ENCODE results near the gene CEP112.

DNA sequence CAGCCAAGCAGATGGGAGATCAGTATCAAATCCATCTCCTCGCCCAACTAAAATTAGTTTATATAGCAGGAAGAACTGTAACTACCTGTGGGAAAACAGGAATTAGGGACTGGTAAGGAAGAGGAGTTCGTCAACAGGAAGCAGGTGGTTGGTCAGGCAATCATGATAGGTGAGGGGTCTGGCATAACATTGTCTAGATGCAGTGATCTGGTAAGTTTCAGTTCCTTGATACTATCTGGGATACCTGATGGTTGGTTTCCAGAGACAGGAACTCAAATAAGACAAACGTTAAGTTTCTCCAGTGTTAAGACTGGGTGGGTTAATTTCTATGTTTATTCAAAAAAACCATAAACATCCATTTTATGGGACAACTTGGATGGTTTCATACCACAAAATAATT, 53.8 kb downstream of the CEP112 start:
- TF ChIP-seq SP1 (IDR thresholded peaks at IDR 0.05) (no peak), TARDBP (IDR thresholded peaks at IDR 0.05) (no peak), SUZ12 (IDR thresholded peaks at IDR 0.05) (no peak), BHLHE40 (IDR thresholded peaks at IDR 0.05; ENCODE audit: borderline replicate concordance) (no peak), ZNF384 (IDR thresholded peaks at IDR 0.05) (no peak)

All from HEK293T (cell line).